Gastrocnemius medialis (tissue), 4 donors: ENCODE measurements around the gene CTIF.
"Not testable (repeated sequence)": the region's sequence is repeated elsewhere in the genome, so short reads cannot be mapped to it uniquely, and the experiment has no call there.

Source experiments
- CTCF ChIP-seq, 5 experiments: fragments of 450-650 bp in 3 of 5; fragments of 200-600 bp in 2 of 5; sonication (generic) in 2 of 5; IDR thresholded peaks in 4 of 5; conservative IDR thresholded peaks in 1 of 5; 1 replicate in 4 of 5; 2 replicates in 1 of 5; pipeline ENCODE4 v1.5.1; 2016 to 2019; ENCODE audit warnings: antibody characterized with exemption in 5 of 5, mild to moderate bottlenecking in 3 of 5, moderate library complexity in 3 of 5
- POLR2A ChIP-seq, 2 donors: fragments of 450-650 bp; IDR thresholded peaks; one replicate each; pipeline ENCODE4 v1.6.1; 2017; ENCODE audit warnings: antibody characterized with exemption in 2 of 2, mild to moderate bottlenecking in 2 of 2, moderate library complexity in 2 of 2

GRCh38 chr18:48870926-48871325 lies 332.1 kb downstream of the CTIF start:
- not testable (repeated sequence) for TF ChIP-seq CTCF (IDR thresholded peaks at IDR 0.05 in 4 of 5, conservative IDR thresholded peaks at IDR 0.05 in 1 of 5); POLR2A (IDR thresholded peaks at IDR 0.05)
